Hindlimb muscle (tissue), 1 donor: ENCODE data around the gene MAP2K3. TPM values are rescaled to one million over a fixed set of nuclear protein-coding genes. Genes with fewer than 3 reads are reported as not detected.
"Not testable (repeated sequence)": the region's sequence is repeated elsewhere in the genome, so short reads cannot be mapped to it uniquely, and the experiment has no call there.

Experiments used
- DNase-seq: peaks from one replicate; pipeline ENCODE4 v3.0.0-alpha.2; 2013
- polyA plus RNA-seq: library from polyadenylated mRNA; unstranded; fragments of 120-200 nt; gene quantifications from one replicate; pipeline ENCODE4 v1.2.1, GENCODE V29; 2013; ENCODE audit not compliant: insufficient read length

MAP2K3 gene
- polyA plus RNA-seq, 1 donor, result 25.0 TPM

DNA sequence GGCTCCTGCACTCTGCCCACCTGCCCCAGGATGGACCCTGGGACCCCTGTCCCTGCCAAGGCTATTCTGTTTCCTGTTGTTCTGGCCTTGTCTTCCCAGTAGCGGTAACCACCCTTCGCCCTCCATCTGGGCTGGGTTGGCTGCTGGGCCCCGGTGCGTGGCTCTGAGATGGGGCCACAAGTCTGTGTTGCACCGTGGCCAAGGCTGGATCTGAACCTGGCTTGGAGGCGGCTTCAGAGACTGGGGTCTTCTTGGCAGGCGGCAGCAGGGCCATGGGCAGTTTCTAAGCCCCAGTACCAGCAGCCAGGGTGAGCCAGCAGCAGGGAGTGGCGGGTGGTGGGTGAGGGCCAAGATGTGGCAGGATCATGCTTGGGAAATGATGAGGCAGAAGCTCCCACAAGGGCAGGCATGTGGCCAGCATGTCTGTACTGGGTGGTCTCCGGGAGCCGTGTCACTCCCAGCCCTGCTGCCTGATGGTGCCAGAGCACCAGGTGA is 12.6 kb downstream of the MAP2K3 start:
- DNase-seq, result no peak

DNA sequence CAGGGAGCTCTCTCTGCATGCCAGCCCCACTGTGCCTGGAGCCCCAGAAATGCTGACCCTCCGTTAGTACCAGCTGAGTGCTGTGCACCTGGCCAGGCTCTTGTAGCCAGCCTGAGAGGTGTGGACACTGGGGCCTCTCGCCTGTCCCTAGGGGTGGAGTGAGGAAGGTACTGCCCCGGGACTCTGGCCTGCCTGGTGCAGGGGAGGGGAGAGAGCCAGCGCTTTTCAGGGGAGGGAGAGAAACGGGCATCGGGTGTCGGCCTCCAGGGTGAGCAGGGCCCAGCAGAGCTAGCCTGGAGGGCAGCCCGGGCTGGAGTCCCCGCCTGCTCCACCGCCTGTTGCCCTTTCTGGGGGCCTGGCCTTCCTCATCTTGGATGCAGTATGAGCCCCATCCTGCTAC is 13.1 kb downstream of the MAP2K3 start:
- DNase-seq, result no peak

DNA sequence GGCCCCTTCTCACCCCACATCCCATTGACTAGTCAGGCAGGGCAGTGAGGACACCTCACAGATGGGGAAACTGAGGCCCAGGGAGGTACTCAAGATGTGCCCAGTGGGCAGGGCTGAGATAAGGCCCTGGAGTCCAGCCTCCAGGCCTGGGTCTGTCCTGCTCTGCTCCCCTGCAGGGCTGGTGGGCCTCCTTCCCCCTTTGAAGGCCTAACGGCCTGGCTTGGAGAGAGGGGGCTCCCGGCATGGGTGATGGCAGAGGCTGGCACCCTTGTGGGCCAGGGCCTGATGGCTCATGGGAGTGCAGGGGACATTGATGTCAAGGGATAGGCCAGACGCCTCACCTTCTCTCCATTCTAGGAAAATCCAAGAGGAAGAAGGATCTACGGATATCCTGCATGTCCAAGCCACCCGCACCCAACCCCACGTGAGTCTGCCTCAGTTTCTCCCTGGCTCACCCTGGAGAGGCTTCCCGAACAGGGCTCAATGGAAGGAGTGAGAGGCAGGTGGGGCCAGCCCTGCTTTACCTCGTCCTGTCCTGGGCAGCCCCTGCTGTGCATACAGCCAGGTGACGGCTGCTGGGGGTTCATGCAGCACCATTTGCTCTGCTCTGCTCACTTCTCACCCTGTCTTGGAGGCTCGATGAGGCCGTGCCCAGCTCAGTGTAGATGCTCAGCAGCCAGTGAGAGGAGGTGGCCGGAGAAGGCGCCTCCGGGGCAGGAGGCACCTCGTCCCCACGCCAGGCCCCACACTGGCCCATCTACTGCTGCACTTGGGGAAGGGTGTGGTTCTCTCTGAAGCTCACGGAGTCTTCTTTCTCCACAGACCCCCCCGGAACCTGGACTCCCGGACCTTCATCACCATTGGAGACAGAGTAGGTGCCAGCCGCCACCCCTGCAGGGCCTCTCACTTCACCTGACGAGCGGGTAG is 13.8 kb downstream of the MAP2K3 start:
- no peak for DNase-seq

DNA sequence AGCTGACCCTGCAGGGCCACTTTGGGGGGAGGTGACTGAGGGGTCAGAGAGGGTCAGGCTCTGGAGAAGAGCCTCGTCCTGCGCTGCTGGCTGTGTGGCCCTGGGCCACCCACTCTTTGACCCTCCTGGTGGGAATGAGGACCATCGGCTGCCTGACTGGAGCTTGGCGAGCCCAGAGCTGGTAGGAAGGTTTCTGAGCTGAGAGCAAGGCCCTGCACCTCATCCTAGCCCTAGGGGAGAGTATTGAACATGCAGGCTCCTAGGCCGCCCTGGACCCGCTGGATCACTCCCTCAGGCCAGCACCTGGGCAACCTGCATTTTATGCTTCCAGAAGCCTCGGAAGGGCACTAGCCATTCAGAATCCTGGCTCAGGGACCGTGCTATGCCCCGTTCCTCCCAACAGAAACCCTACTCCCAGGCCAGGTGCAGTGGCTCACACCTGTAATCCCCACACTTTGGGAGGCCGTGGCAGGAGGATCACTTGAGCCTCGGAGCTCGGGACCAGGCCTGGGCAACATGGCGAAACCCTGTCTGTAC is 14.5 kb downstream of the MAP2K3 start:
- no peak for DNase-seq

DNA sequence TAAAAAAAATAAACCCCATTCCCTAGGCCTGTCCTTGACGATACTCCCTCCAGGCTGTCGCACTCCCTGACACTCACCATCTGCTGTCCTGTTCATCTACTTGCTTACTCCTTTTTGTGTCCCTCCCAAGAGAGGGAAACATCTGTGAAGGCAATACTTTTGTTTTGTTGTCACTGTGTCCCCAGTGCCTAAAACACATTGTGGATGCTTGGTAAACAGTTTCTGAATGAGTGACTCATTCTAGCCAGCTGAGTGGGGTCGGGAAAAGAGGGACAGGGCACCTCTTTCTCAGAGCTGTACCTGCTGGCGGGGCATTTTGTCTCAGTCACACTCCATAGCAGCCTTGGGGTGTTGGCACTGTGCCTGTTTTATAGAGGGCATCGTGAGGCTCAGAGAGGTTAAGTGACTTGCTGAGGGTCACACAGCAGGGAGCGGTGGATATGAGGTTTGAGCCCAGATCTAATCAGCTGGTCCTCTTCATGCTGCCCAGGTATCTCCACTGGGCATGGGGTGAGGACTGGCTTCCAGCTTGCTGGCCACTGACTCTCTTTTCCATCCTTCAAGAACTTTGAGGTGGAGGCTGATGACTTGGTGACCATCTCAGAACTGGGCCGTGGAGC is 15.6 kb downstream of the MAP2K3 start:
- no peak for DNase-seq

DNA sequence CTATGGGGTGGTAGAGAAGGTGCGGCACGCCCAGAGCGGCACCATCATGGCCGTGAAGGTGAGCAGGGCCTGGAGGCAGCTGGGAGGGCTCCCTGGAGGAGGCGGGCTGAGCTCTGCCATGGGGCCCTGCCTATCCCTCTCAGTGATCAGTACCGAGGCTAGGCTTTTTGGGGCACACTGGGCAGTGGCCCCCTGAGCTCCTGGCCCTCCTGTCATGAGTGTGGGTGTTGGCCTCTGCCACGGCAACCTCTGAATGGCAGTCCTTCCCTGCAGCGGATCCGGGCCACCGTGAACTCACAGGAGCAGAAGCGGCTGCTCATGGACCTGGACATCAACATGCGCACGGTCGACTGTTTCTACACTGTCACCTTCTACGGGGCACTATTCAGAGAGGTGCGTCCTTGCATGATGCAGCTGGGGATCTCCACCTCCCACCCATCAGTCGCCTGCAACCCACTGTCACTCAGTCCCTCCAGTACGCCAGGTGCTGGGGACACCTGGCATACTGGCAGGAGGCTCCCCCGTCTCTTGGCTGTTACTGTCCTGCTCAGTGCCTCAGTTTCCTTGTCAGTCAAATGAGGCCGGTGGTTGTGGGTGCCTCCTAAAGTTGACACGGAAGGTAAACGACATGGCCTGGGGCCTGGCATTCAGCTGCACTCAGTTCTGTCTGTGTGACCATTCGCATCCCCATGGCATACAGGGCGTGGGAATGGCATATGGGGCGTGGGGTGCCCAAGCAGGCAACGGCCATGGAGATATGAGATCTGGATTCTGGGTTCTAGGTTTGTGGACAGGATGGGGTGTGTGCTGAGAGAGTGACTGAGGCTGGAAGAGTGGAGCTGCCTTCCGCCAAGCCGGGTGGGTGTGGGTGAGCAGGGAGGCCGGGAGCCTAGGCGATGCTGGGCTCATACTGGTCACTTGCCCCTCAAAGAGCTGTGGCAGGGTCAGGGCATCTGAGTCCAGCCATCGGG is 16.4 kb downstream of the MAP2K3 start:
- no peak for DNase-seq

DNA sequence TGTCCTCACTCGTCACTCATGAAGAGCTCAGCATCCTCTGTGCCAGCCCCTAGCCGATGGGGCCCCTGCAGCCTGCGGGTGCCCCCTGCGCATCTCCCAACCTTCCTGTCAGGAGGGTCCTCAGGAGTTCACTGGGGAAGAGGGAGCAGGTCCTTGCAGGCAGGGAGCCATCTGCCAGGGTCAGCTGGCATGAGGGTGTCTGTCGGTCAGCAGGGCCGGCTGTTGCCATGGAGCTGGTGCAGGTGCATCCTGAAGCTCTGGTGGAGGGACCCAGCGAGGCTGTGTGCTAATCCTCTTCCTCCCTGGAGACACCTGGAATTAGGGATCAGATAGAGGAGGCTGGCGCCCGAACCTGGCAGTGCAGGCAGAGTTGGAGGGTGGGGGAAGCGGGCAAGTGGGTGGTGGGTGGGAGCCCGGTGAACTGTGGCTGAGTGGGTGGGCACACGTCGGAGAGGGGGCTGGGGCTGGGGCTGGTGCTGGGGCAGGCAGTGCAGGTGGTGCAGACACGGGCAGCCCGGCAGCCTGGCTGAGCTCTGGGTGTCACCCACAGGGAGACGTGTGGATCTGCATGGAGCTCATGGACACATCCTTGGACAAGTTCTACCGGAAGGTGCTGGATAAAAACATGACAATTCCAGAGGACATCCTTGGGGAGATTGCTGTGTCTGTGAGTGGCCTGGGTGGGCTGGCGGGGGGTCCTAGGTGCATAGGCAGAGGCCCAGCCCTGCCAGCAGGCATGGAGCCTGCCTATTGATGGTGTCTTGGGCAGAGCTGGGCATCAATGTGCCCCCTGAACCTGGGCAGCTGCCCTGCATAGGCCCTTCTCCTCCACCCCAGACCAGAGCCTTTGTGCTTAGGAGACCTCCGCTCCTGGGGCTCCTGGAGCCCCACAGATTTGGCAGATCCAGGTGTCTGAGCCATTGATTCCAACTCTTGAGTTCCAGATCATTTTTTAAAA is 17.4 kb downstream of the MAP2K3 start:
- no peak for DNase-seq

DNA sequence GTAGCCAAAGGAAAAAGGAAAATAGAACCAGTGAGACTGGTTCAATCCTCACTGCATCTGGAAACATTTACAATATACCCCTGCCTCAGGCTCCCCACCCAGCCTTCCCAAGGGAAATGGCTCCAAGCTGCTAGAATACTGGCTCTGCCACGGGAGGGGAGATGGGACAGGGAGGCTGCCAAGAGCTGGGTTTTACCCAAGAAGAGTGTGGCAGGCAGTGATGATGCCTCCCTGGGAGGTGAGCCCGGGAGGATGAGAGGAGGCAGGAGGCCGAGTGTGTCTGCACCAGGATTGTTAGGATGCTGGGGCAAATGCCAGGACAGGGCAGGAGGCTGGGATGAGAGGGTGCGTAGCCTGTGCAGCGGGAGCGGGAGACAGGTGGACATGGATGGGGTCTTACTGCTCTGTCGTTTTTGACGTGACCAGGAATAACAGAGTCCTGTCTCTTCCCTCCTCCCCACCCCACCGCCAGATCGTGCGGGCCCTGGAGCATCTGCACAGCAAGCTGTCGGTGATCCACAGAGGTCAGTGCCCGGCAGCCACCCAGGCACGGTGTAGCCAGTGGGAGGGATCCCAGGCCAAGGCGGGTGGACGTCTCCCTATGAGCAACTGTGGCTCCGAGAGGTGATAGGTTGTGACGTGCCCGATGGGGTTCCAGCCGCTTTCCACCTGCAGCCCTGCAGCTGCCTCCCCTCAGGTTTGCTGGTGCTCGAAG is 18.4 kb downstream of the MAP2K3 start:
- no peak for DNase-seq

DNA sequence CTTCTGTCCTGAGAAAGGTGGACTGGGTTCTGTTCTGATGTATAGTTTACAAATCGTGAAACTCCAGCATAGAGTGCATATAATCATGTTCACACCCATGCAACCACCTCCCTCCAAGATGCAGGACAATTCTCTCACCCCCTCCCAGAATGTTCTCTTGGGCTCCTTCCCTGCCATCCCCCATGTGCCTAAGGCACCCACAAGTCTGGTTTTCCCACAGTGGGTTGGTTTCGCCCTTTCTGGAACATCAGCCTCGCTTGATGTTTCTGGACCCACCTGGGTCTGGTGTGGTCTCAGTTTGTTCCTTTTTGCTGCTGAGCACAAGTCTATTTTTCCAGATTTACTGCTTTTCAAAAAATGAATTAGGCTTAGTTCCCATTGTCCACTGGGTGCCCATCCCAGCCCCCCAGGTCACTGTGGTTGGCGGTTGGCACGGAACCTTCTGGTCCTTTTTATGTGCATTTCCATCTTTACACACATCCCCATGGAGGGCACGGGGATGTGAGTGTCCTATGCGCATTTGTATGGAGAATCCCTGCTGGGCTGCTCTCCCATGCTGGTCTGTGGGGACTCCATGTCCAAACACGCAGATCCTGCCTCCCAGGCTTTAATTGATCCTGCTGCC is 19.0 kb downstream of the MAP2K3 start:
- no peak for DNase-seq

DNA sequence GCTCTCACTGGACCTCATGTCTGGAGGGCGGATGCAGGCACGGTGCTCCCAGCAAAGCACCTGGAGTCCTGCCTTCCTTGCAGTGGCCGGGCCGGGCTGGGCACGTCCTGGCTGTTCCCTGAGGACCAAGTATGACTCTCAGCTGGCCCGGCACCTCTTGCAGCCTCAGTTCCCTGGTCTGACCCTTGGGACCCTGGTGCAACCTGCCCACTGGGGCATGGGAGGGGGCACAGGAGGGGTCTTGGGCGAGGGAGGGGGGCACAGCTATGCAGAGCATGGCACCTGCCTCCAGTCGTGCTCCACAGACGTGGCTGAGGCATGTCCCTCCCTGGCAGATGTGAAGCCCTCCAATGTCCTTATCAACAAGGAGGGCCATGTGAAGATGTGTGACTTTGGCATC is 19.6 kb downstream of the MAP2K3 start:
- no peak for DNase-seq

DNA sequence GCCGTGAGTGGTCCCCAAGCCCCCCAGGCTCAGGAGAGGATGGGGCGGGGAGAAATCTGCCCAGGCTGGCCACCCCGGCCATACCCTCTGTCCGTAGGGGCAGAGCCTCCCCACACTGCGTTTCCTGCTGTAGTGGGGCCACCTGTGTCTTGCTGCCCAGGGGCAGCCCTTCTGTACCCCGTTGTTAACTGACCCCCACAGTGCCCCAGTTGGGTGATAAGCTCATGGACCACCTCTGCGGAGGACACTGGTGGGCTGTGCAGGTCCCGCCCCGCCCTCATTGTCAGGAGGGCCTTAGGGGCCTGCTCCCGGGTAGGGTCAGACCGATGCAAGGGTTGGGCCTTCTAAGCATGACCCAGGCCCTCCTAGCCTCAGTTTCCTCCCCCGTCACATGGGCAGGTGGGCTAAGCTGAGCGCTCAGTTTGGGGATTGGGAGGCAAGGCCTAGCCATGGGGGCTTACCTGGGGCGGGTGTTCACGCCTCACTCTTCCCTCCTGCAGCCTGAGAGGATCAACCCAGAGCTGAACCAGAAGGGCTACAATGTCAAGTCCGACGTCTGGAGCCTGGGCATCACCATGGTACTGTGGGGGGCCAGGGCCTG is 20.1 kb downstream of the MAP2K3 start:
- not testable (repeated sequence) for DNase-seq

DNA sequence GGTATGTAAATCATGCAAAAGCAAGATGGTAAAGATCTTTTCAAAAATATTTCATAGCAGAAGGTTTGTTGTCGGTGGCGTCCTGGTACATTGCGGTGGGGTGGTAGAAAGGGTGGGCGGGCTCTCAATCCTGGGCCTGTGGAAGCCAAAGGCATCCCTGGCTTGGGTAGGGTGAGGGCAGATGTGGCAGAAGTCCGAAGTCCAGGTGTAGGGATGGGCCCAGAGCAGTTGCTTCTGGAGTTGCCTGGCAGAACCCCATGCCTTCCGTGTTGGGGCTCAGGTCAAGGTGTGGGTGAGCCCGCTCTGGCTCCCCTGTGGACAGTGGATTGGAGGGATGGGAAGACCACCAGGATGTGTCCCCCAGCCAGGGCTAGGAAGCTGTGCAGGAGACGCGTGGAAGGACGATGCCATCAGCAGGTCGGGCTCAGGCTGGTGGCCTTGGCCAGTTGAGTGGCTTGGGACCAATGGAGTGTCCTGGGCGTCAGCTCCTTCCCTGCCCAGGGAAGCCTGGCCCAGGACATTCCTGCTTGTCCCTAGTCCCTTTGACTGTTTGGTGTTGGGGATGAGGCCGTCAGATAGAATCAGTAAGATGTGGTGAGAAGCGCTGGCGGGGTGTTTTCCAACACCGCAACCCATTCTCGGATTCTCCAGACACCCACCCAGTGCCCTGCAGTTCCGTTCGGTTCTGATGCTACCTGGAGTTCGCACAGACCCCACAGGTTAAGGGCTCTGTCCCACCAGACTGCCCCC is 21.1 kb downstream of the MAP2K3 start:
- DNase-seq, result not testable (repeated sequence)

DNA sequence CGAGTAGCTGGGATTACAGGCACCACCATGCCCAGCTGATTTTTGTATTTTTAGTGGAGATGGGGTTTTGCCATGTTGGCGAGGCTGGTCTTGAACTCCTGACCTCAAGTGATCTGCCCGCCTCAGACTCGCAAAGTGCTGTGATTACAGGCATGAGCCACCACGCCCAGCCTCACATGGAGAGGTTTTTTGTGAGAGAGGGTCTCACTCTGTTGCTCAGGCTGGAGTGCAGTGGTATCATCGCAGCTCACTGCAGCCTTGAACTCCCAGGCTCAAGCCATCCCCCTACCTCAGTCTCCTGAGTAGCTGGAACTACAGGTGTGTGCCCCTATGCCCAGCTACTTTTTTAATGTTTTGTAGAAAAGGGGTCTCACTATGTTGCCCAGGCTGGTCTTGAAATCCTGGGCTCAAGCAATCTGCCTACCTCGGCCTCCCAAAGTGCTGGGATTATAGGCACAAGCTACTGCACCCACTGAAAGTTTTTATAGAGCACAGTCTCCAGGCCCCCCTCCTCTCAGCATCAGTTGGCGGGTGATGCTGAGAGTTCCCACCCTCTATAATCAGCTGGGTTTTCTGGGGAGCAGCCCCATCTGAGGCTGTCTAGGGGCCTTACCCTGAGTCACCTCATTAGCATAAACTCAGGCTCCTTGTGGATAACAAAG is 22.2 kb downstream of the MAP2K3 start:
- DNase-seq, result not testable (repeated sequence)

DNA sequence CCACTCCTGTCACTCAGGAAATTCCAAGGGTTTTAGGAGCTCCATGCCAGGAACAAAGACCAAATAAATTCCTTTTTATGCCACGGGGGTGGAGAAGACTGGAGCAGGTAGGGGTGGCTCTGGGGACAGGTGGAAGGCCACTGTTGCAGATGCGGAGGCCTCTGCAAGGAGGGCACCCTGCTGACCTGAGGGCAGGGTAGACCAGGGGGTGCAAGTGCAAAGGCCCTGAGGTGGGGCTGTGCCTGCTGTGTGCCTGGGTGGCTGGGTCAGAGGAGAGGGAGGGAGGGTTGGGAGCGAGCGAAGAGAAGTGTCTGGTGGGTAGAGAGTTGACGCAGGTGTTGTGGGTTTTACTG is 22.7 kb downstream of the MAP2K3 start:
- DNase-seq, result not testable (repeated sequence)

DNA sequence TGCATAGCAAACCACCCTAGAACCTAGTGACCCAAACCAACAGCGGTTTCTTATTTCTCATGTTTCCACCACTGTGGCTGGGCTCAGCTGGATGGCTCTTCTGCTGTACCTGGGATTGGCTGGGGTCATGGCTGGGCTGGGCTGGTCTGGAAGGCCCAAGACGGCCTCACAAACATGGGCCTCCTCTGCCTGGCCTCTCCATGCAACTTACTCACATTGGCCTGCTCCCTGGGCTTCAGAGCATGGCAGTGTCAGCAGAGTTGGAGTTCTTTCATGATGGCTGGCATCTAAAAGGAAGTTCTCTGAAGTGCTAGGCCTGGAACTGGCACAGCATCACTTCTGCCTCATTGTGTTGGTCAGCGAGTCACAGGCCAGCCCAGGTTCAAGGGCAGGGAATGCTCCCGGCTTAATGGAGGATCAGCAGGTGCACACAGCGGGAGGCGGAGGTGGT is 24.4 kb downstream of the MAP2K3 start:
- DNase-seq, result not testable (repeated sequence)

DNA sequence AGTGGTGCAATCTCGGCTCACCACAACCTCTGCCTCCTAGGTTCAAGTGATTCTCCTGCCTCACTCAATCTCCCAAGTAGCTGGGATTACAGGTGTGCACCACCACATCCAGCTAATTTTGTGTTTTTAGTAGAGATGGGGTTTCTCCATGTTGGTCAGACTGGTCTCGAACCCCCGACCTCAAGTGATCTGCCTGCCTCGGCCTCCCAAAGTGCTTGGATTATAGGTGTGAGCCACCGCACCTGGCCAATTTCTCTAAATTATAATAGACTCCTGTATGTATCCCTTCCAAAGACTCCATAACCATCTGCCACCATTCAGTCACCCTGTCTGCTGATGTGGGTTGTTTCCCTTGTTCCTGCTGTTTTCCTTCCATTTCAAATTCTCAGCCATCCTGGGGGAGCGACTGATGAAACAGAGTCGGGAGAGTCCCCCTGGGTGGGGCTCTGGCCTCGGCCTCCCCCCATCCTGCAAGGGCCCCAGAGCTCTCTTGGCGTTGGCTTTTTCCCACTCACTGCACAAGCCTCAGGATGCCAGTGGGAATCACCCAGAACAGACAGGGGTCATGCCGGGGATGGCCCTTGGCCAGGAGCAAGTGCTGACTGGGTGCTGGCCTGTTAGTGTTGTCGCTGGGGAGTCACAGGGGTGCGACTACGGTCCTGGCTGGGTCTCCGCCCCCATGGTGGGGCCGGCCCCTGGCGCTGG is 25.7 kb downstream of the MAP2K3 start:
- DNase-seq, result not testable (repeated sequence)
